ENCODE measurements around the gene TMEM150B. TPM values are rescaled to one million over a fixed set of nuclear protein-coding genes. Genes with fewer than 3 reads are reported as not detected.

The TMEM150B gene
- total RNA-seq, 1 donor from 2014 or later = not detected

- peaks cover 36% of the 10 kb centered on the region for H4K20me1 ChIP-seq (ENCODE audit: insufficient read depth, low read length)
- no peaks in the 10 kb centered on the region for H3K9me3 Mint-ChIP-seq (ENCODE audit: unreplicated experiment)
- no peak for FAIRE-seq
- H3K9ac ChIP-seq (ENCODE audit: low read length) = no peak overlapping the region
- H3K4me1 Mint-ChIP-seq (ENCODE audit: low read depth, unreplicated experiment) = peaks cover 18% of the 10 kb centered on the region
- peaks cover 31% of the 10 kb centered on the region for H3K79me2 ChIP-seq (ENCODE audit: insufficient read depth, low read length)
- TF ChIP-seq CTCF (IDR thresholded peaks at IDR 0.05; ENCODE audit: insufficient read depth, low read depth, low read length) (no peak), EZH2 (IDR thresholded peaks at IDR 0.05; ENCODE audit: insufficient read depth, low read length) (no peak)
- H3K27me3 ChIP-seq (ENCODE audit: insufficient read depth, low read length) = no peaks in the 10 kb centered on the region
- DNase-seq (ENCODE audit: low read depth) = no peak
- no peaks in the 10 kb centered on the region for H3K9me3 ChIP-seq (ENCODE audit: insufficient read depth, low read depth, low read length)
- H3K4me3 ChIP-seq (ENCODE audit: insufficient read depth, low read depth, low read length) = no peak overlapping the region
- no peaks in the 10 kb centered on the region for H3K27me3 Mint-ChIP-seq (ENCODE audit: low read depth, unreplicated experiment)
- H3K4me2 ChIP-seq (ENCODE audit: low read length) = no peak overlapping the region
- no peak overlapping the region for H2AFZ ChIP-seq (ENCODE audit: low read depth, low read length)
- H3K4me3 Mint-ChIP-seq (ENCODE audit: unreplicated experiment) = no peak overlapping the region
- H3K4me1 ChIP-seq (ENCODE audit: insufficient read depth, low read length) = peaks cover 13% of the 10 kb centered on the region
- no peak overlapping the region for H3K27ac ChIP-seq (ENCODE audit: low read depth, low read length)
- H3K36me3 ChIP-seq (ENCODE audit: insufficient read depth, low read length) = peaks cover 14% of the 10 kb centered on the region
- H3K36me3 Mint-ChIP-seq (ENCODE audit: low read depth, unreplicated experiment) = peaks cover 12% of the 10 kb centered on the region
- peak overlapping the region; percentile 58 for H3K27ac Mint-ChIP-seq (ENCODE audit: unreplicated experiment)
Measured at GRCh38 chr19:55365964-55366363, 40.8 kb upstream of the TMEM150B start.

- Histone ChIP-seq H3K9ac (ENCODE audit: low read length) (no peak overlapping the region), H3K4me1 (ENCODE audit: insufficient read depth, low read length) (peaks cover 7% of the 10 kb centered on the region), H3K9me3 (ENCODE audit: insufficient read depth, low read depth, low read length) (no peaks in the 10 kb centered on the region), H3K4me3 (ENCODE audit: insufficient read depth, low read depth, low read length) (no peak overlapping the region), H4K20me1 (ENCODE audit: insufficient read depth, low read length) (peaks cover 36% of the 10 kb centered on the region), H2AFZ (ENCODE audit: low read depth, low read length) (no peak overlapping the region), H3K27me3 (ENCODE audit: insufficient read depth, low read length) (no peaks in the 10 kb centered on the region), H3K27ac (ENCODE audit: low read depth, low read length) (no peak overlapping the region), H3K79me2 (ENCODE audit: insufficient read depth, low read length) (peaks cover 31% of the 10 kb centered on the region), H3K36me3 (ENCODE audit: insufficient read depth, low read length) (peaks cover 14% of the 10 kb centered on the region), H3K4me2 (ENCODE audit: low read length) (no peak overlapping the region)
- TF ChIP-seq CTCF (IDR thresholded peaks at IDR 0.05; ENCODE audit: insufficient read depth, low read depth, low read length) (no peak), EZH2 (IDR thresholded peaks at IDR 0.05; ENCODE audit: insufficient read depth, low read length) (no peak)
- FAIRE-seq (no peak), DNase-seq (ENCODE audit: low read depth) (no peak)
- no peaks in the 10 kb centered on the region for H3K27me3 Mint-ChIP-seq (ENCODE audit: low read depth, unreplicated experiment)
- H3K9me3 Mint-ChIP-seq (ENCODE audit: unreplicated experiment) = no peaks in the 10 kb centered on the region
- peaks cover 14% of the 10 kb centered on the region for H3K4me1 Mint-ChIP-seq (ENCODE audit: low read depth, unreplicated experiment)
- peaks cover 12% of the 10 kb centered on the region for H3K36me3 Mint-ChIP-seq (ENCODE audit: low read depth, unreplicated experiment)
- H3K4me3 Mint-ChIP-seq (ENCODE audit: unreplicated experiment) = peak overlapping the region; percentile 14
- peak overlapping the region; percentile 47 for H3K27ac Mint-ChIP-seq (ENCODE audit: unreplicated experiment)
Measured at GRCh38 chr19:55365245-55365644, 40.1 kb upstream of the TMEM150B start.

- Mint-ChIP-seq H3K4me1 (ENCODE audit: low read depth, unreplicated experiment) (peaks cover 14% of the 10 kb centered on the region), H3K36me3 (ENCODE audit: low read depth, unreplicated experiment) (peaks cover 12% of the 10 kb centered on the region), H3K4me3 (ENCODE audit: unreplicated experiment) (peak within 1 kb of the TSS; percentile 68), H3K27me3 (ENCODE audit: low read depth, unreplicated experiment) (peaks cover 8% of the 10 kb centered on the region), H3K27ac (ENCODE audit: unreplicated experiment) (peak within 1 kb of the TSS; percentile 86), H3K9me3 (ENCODE audit: unreplicated experiment) (no peaks in the 10 kb centered on the region)
- H3K4me1 ChIP-seq (ENCODE audit: insufficient read depth, low read length) = no peaks in the 10 kb centered on the region
- peaks cover 27% of the 10 kb centered on the region for H4K20me1 ChIP-seq (ENCODE audit: insufficient read depth, low read length)
- H3K27me3 ChIP-seq (ENCODE audit: insufficient read depth, low read length) = no peaks in the 10 kb centered on the region
- no peak within 1 kb of the TSS for H2AFZ ChIP-seq (ENCODE audit: low read depth, low read length)
- H3K79me2 ChIP-seq (ENCODE audit: insufficient read depth, low read length) = peaks cover 12% of the 10 kb centered on the region
- H3K9ac ChIP-seq (ENCODE audit: low read length) = no peak within 1 kb of the TSS
- no peaks in the 10 kb centered on the region for H3K9me3 ChIP-seq (ENCODE audit: insufficient read depth, low read depth, low read length)
- TF ChIP-seq CTCF (IDR thresholded peaks at IDR 0.05; ENCODE audit: insufficient read depth, low read depth, low read length) (no peak), EZH2 (IDR thresholded peaks at IDR 0.05; ENCODE audit: insufficient read depth, low read length) (no peak)
- peaks cover 14% of the 10 kb centered on the region for H3K36me3 ChIP-seq (ENCODE audit: insufficient read depth, low read length)
- FAIRE-seq (no peak), DNase-seq (ENCODE audit: low read depth) (no peak)
- H3K4me2 ChIP-seq (ENCODE audit: low read length) = no peak within 1 kb of the TSS
- no peak within 1 kb of the TSS for H3K27ac ChIP-seq (ENCODE audit: low read depth, low read length)
- H3K4me3 ChIP-seq (ENCODE audit: insufficient read depth, low read depth, low read length) = no peak within 1 kb of the TSS
Measured at GRCh38 chr19:55362990-55363716, 38.0 kb upstream of the TMEM150B start, which contains the start of gene GARIN5B. Gene GARIN5B, minus strand, starts transcription at chr19:55363260. Its CDS starts 194 bp downstream, at chr19:55363066.

Measured in astrocyte (in vitro differentiated cells and primary cell).